ENCODE measurements around the gene FAF2.

DNA sequence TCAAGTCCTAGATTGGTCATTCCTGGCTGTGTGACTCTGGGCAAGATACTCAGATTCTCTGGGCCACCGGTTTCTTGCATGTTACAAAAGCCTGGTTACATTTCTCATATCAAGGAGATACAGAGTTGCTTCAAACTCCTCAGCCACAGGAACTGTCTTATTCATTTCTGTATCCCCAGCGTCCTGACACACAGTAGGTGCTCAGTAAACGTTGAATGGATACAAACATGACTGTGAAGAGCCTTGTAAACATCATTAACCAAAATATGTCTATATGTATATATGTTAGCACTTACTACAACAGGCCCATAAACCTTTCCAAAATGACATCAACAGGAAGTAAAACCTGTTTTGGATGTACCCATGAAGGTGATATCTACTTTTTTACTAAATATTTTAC is 33.5 kb upstream of the FAF2 start:
- TF ChIP-seq POLR2A (IDR thresholded peaks at IDR 0.05) (no peak), POLR2AphosphoS5 (IDR thresholded peaks at IDR 0.05) (no peak)
- TF ChIP-seq, protein P1, sequence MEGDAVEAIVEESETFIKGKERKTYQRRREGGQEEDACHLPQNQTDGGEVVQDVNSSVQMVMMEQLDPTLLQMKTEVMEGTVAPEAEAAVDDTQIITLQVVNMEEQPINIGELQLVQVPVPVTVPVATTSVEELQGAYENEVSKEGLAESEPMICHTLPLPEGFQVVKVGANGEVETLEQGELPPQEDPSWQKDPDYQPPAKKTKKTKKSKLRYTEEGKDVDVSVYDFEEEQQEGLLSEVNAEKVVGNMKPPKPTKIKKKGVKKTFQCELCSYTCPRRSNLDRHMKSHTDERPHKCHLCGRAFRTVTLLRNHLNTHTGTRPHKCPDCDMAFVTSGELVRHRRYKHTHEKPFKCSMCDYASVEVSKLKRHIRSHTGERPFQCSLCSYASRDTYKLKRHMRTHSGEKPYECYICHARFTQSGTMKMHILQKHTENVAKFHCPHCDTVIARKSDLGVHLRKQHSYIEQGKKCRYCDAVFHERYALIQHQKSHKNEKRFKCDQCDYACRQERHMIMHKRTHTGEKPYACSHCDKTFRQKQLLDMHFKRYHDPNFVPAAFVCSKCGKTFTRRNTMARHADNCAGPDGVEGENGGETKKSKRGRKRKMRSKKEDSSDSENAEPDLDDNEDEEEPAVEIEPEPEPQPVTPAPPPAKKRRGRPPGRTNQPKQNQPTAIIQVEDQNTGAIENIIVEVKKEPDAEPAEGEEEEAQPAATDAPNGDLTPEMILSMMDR (IDR thresholded peaks at IDR 0.05): no peak
